HFF-Myc (cell line): ENCODE data around the gene CD200.

Experiments used
- DNase-seq: peaks from one replicate; pipeline ENCODE4 v3.0.0-alpha.2; 2011; ENCODE audit warnings: low read depth; ENCODE audit errors: extremely low read depth
- H3K4me3 ChIP-seq: replicated peaks from 2 replicates; pipeline ENCODE4 v1.5.1; 2011; ENCODE audit warnings: low read depth, mild to moderate bottlenecking, control low read depth, low read length
- CTCF ChIP-seq: IDR thresholded peaks from 2 replicates; pipeline ENCODE4 v1.5.1; 2012; ENCODE audit warnings: mild to moderate bottlenecking, low read depth, low read length, control low read depth; ENCODE audit errors: missing control alignments

The CD200 gene

DNA sequence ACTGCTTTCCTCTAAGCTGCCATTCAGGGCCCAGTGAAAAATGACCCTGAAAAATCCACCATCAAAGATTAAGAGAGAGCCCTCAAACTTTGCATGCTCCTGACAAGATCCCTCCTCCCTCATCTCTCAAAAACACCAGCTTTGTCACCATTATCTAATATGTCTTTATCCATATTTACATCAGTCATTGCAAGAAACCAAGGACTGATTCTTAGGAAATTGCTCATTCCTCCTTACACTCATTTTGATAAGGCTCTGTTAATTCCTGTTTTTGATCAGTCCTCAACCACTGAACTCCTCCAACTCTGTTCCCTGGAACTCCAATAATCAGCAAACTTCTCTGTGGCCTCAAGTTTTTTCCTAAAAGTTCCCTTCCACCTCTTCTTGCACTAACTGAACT lies 51.8 kb downstream of the CD200 start:
- no peak for DNase-seq
- no peak overlapping the region for H3K4me3 ChIP-seq
- no peak for TF ChIP-seq CTCF

- no peak overlapping the region for H3K4me3 ChIP-seq
- DNase-seq: no peak
- TF ChIP-seq CTCF: no peak
Observed at GRCh38 chr3:112388972-112389371, 56.0 kb downstream of the CD200 start.

- DNase-seq: no peak
- H3K4me3 ChIP-seq: no peak overlapping the region
- TF ChIP-seq CTCF: no peak
Observed at GRCh38 chr3:112389961-112390360, 57.0 kb downstream of the CD200 start.

DNA sequence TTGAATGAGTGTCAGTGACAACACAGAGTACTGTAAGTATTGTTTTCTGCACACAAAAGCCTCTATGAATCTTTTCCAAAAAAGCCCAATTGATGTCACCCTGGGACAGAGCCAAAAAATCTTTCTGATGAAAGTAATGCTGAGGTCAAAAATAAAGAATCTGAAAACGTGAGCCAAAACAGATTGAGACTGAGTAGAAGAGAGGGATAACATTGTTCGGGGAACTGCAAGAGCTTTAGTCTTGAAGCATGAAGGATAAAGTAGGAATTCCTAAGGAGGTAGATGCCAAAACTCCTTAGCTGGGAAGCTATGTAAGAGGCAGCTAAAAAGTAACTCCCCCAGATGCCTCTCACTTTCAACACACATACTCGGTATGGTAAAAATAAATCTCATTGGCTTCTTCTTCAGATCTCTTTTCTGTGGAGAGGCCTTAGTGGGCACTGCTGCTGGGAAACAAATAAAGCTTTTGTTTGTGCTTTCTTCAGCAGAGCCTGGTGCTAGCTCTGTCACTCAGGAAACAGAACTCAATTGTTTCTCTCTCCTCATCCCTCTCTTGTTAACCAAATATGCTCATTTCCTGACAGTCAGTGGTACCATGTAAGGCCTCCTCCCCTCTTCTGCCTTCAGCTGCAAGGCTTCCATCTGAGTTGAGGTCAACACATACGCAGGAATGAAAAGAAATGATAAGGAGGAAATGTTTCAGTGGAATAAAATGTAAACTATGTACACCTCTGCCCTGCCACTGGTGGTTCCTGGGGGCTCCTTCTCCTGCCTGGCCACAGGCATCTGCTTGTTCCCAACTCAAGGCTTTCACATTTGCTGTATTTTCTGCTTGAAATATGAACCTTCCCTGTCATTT lies 58.1 kb downstream of the CD200 start:
- peak; percentile 66 for DNase-seq
- no peak for TF ChIP-seq CTCF
- no peak overlapping the region for H3K4me3 ChIP-seq

GRCh38 chr3:112391648-112392047 lies 58.7 kb downstream of the CD200 start:
- no peak for TF ChIP-seq CTCF
- H3K4me3 ChIP-seq: no peak overlapping the region
- peak; percentile 10 for DNase-seq

- H3K4me3 ChIP-seq: no peak overlapping the region
- DNase-seq: no peak
- no peak for TF ChIP-seq CTCF
Observed at GRCh38 chr3:112392393-112393359, 59.7 kb downstream of the CD200 start.
